HG03460 (cell line): ENCODE data around the gene POLR2L.

Experiments used
- ATAC-seq: cut with Tn5 transposase; IDR thresholded peaks from one replicate; pipeline ENCODE4 v1.9.1; 2021; ENCODE audit not compliant: unreplicated experiment

POLR2L gene

GRCh38 chr11:797296-798092 lies 44.8 kb downstream of the POLR2L start:
- ATAC-seq: peak; percentile 38

- no peak for ATAC-seq
Measured at GRCh38 chr11:796565-797295, 45.6 kb downstream of the POLR2L start.

- ATAC-seq: peak; percentile 25
Measured at GRCh38 chr11:795634-796564, 46.4 kb downstream of the POLR2L start.

- ATAC-seq: no peak
Measured at GRCh38 chr11:794766-795633, 47.3 kb downstream of the POLR2L start.

GRCh38 chr11:794013-794765 lies 48.1 kb downstream of the POLR2L start:
- no peak for ATAC-seq

- ATAC-seq: no peak
Measured at GRCh38 chr11:793556-793955, 48.8 kb downstream of the POLR2L start.

- no peak for ATAC-seq
Measured at GRCh38 chr11:792873-793272, 49.5 kb downstream of the POLR2L start.

- no peak for ATAC-seq
Measured at GRCh38 chr11:792535-792821, 49.9 kb downstream of the POLR2L start.

GRCh38 chr11:791658-792534 lies 50.4 kb downstream of the POLR2L start:
- no peak for ATAC-seq

GRCh38 chr11:790721-791564 lies 51.4 kb downstream of the POLR2L start:
- ATAC-seq: no peak

- ATAC-seq: no peak
Measured at GRCh38 chr11:789943-790342, 52.4 kb downstream of the POLR2L start, which contains the start of gene CEND1. Gene CEND1 (minus strand): TSS chr11:790090. CDS start chr11:788576, 1,514 bp downstream.
